HG02759 (cell line): Measurements from ENCODE around the gene TMEM178A.
"Not testable (repeated sequence)": the region's sequence is repeated elsewhere in the genome, so short reads cannot be mapped to it uniquely, and the experiment has no call there.

Source experiments
- ATAC-seq: cut with Tn5 transposase; IDR thresholded peaks from one replicate; pipeline ENCODE4 v1.9.1; 2021; ENCODE audit warnings: mild to moderate bottlenecking, moderate library complexity; ENCODE audit not compliant: unreplicated experiment

TMEM178A gene

DNA sequence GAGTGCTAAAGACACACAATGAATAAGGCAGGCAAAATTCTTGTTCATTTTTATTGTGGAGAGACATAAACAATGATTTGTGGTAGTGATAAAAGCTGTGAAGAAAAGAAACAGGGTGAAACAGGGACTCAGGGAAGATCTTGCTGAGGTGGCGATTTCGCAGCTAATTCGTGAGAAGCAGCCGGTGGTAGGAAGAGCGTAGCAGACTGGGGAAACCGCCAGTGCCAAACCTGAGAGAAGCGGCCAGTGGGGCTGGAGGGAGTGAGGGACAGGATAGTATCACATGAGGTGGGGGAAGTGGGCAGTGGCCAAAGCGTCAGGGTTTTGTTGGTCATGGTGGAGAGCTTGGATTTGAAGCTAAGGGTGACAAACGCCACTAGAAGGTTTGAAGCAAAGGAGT is 42.3 kb downstream of the TMEM178A start:
- no peak for ATAC-seq

DNA sequence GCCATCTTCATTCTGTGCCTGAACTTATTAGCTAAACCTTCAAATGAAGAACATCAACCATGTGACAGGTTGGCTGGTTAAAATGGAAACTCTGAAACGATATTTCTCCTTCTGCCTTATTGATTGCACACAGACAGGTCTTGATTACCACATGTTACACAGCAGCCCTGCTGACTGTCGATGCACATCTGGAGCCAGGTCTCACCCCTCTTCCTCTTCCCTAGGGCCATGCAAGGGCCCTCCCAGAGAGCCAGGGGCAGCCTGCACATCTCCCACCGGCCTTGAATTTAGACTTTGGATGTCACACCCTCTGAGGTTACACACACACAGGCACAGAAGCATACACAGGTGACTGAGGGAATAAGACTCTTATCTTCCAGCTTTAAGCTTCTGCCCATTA is 45.1 kb downstream of the TMEM178A start:
- no peak for ATAC-seq

DNA sequence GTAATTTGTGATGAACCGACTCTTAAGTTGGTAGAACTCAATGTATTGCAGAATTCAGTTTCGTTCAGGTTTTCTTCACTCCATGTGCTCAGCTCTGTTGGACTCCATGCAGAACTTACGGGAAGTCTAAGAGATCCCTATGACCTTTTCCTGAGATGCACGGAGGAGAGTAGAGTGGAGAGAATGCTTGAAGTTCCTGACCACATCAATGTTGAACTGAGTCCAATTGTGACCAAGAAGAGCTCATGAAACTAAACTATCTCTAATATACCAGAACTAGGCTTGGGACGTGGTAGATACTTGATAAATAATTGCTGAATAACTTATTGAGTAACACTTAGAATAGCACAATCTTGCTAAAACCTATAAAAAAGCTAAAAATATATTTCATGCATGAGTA is 47.2 kb downstream of the TMEM178A start:
- ATAC-seq: no peak

DNA sequence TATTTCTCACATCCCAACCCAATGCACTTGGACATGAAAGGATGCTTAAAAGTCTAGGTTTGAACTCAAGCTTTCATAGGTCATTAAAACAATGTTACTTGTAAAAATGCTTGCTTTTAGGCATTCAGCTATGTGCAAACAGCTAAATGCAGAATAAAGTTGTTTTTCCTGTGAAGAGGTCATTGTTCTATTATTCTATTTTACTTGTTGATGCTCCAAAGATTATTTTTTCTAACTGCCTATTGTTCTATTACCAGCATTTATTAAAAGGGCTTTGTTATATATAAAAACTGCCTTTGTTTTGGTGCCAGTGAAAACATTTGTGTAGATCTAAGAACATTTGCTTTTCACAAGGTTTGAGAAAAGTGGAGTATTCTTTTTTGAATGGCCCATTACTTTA is 49.4 kb downstream of the TMEM178A start:
- ATAC-seq: no peak

DNA sequence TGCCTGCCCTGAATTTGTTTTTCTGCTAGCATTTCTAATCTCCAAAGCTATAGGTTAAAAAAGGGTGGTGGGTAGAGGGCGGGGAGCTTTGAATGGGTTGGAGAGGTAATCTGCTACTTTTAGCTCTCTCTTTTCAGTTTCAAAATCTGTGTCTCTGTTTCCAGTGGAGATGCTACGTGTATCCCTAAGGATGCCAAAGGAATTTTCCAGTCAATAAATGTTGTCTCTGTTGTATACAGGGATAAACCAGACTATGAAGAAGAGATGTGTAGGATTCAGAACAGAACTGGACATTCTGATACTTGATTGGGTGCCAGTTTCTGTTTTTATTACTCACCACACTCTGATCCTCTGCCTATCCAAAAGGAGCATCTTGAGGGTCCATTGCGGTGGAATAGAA is 50.1 kb downstream of the TMEM178A start:
- no peak for ATAC-seq

DNA sequence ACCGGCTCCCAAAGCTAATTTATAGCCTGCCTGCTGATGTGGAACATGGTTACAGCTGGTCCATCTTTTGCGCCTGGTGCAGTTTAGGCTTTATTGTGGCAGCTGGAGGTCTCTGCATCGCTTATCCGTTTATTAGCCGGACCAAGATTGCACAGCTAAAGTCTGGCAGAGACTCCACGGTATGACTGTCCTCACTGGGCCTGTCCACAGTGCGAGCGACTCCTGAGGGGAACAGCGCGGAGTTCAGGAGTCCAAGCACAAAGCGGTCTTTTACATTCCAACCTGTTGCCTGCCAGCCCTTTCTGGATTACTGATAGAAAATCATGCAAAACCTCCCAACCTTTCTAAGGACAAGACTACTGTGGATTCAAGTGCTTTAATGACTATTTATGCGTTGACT is 51.4 kb downstream of the TMEM178A start:
- no peak for ATAC-seq

DNA sequence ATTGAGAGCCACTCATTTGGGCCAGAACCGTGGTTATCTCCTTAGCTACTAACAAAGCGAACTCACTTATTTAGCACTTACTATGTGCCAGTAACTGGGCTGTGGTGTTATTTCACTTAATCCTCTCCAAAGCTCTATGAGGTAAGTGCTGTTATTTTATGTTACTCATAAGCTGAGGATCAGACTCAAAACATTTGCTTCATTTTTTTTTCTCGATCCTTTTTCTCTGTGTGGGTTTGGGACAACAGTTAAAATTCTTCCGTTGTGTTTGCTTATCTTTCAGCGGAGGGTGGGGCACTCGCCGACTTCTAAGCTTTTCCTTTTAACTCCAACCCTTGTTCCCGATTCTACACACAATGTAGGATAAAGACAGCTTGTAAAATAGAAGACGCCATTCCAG is 52.8 kb downstream of the TMEM178A start:
- ATAC-seq: no peak

DNA sequence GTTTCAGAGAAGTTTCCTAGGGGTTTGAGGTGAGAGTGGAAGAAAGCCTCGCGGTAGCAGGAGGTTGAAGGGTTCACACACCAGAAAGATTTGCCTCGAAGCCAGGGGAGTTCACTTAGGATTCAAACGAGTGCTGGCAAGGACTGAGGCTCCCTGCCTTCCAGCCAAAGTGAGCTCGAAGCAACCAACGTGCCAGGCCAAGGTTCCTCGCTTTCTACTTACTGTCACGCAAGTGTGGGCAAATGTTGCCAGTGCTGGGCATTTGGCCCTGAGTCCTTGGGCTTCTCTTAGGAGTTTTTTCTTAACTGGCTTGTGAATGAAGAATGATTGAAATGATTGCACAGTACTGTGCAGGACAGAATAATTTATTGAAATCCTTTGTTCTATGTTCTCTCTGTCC is 53.6 kb downstream of the TMEM178A start:
- no peak for ATAC-seq

DNA sequence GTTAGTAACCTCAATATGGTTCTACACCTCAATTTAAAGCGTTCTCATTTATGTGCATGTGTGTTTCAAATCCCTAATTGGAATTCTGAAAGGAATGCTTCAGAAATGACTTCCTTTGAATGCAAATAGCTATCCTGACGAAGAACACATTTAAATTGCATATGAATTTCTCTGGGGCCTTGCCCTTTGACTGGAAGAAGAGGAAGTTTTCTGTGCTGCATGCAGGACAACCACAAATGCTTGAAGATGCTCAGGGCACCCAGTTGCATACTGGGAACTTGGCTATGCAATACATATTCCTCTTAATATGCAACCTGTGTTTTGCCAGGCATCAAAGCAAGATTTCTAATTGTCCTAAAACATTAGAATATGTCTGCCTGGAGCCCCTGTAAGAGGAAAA is 55.3 kb downstream of the TMEM178A start:
- no peak for ATAC-seq

DNA sequence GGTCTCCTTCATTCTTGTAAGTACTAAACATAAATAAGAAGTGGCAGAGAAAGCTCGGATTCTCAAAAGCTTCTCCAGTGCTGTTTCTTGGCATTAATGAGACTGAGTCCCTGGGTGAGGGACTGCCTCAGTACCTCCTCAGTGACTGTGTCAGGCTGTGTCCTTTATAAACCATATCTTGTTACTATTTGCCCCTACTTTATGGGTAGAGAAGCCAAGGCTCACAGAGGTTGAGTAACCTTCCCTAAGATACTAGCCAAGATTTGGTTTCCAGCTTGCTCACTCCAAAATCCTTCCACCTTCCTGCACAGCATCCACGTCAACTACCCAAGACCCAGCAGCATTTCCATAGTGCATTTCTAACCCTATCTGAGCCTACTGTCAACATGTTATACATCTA is 57.8 kb downstream of the TMEM178A start:
- no peak for ATAC-seq

DNA sequence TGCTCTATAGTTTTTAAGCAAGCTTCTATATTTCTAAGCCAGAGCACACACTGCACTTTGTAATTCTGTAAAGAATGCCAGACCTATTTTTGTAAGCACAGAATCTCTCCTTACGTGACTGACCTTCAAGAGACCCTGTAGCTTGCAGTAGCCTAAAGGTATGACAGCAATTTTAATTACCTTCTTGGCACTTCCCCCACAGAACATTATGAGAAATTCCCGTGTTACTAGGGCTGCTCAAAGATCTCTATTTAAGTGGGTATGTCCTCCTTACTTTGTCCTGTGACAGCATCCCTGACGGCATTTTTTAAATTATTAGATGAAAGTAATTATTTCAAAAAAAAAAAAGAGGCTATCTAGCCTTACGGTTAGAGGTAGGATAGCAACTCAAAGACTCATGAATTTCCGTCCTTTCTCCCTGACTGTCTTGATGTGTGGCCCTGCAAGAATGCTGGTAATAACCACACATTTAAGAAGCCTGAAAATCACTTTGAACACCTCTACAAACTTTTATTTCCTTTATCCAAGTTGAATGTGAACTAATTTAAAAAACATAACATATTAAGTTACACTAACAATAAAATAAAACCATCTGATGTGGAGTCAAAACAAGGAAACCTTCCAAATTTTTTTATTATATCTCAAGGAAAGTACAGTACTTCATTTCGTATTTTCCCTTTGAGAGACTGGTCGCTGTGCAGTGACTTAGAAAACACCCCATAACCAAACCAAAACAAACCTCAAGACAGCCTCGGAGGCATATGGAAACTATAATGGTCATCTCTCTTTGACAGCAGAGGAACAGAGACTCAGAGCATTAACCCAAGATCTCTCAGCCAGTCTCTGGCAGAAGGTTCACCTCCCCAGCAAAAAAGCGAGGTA is 58.5 kb downstream of the TMEM178A start:
- ATAC-seq: no peak

DNA sequence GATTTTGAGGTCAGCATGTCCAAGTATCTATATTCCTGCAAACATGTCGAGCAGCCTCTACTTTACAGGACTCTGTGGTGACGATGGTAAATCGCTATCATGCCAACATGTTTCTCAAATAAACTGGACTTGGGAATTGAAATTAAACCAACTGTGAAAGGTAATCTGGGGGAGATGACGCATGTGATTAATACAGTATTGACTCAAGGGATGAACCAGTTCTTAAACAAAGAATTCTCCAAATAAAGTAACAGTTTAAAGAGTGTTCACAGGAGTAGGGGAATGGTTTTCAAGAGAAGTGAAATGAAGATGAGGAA is 59.1 kb downstream of the TMEM178A start:
- no peak for ATAC-seq

DNA sequence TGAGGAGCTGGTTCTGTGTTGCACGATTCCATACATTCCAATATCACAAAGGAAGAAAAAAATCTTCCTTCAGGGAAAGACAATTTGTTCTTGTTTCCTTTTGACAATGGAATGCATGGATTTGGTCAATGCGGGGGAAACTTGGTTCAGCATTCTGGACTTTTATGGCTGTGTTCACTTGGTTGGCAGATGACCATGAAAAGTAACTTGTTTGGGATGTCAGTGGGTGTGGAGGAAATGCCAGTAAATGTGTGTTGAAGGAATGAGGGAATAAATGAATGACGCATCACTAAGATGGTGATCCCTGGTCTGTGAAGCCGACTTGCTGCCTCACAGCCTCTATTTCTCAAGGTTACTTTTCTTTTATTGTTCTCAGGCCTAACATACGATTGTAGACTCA is 59.7 kb downstream of the TMEM178A start:
- no peak for ATAC-seq

DNA sequence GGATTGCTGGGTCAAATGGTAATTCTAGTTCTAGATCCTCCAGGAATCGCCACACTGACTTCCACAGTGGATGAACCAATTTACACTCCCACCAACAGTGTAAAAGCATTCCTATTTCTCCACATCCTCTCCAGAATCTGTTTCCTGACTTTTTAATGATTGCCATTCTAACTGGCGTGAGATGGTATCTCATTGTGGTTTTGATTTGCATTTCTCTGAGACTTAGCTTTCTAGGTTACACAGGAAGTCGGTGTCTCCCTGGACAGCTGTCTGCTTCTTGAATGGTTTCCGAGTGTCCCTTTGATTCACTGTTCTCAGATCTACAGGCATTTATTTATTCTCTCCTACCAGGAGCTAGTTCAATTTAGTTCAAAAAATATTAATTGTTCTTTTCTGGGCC is 62.4 kb downstream of the TMEM178A start:
- ATAC-seq: not testable (repeated sequence)

DNA sequence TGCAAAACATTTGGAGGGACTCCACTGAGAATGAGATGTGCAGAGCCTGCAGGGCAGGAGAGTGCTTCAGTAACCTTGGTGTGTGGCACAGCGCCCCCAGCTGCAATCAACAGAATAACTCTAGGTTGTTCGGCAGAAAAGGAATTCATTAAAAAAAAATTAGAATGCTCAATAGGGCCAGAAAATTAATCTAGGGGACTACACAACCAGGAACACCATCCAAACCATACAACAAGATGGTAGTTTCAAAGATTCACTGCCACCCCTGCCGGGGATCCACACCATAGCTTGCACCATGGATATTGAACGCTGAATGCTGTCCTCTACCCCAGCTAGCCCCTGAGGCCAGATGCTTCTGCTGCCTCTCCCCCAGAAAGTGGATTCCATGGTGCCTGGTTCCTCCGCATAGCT is 63.2 kb downstream of the TMEM178A start:
- peak; percentile 60 for ATAC-seq

DNA sequence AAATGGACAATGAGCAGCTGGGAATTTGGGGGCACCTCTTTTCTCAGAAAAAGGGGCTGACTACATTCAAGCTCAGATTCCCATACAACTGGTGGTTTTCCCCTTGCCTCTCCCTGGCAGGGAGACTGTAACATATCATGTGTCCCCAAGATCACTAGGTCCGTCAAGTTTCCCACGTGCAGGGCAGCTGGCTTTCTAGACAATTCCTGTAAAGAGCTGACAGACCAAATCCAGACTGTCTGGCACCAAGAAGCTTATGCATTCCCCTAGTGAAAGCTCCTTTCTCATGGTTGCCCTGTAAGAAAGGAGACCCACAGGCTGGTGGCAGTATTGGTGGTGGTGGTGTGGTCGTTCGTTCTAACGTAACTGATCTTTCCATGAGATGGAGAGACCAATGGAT is 64.6 kb downstream of the TMEM178A start:
- ATAC-seq: no peak

DNA sequence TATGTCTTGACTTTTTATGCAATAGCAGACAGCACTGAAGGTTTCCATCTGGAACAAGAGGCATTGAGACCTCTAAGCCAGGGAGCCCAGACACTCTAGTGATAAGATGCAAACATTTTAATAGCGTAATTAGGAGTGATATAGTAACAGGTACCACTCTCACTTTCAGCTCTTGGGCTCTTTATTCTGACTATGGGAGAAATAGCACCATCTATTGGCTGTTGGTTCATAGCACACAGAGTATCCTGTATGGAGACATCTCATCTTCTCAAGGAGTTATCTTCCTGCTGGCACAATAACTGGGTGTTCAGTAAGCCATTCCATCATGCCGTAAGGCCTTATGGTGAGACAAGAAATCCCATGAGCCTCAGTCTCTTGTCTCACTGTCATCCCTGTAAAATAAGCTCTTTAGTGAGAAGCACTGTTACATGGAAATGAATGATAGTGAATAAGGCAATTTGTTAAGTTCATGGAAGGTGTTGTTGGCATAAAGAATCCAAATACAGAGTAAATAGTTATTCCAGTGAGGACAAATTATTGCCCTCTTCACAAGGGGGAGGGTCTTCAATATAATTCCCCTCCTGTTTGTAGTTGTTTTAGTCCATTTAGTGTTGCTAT is 65.1 kb downstream of the TMEM178A start:
- ATAC-seq: peak; percentile 65

DNA sequence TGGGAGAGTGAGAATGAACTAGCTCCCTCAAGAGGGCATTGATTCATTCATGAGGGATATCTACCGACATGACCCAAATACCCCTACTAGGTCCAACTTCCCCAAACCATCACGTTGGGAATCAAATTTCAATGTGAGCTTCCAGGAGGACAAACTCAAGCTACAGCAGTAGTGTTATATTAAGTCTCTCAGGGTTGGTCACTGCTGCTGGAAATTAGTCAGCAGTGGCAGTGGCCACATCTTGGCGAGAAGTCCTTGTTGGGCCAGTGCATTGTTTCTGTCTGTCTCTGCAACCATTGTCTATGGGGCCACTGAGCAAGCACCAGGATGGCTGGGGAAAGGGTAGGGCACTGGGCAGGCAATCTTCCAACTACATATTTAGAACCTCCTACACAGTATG is 65.8 kb downstream of the TMEM178A start:
- ATAC-seq: no peak

DNA sequence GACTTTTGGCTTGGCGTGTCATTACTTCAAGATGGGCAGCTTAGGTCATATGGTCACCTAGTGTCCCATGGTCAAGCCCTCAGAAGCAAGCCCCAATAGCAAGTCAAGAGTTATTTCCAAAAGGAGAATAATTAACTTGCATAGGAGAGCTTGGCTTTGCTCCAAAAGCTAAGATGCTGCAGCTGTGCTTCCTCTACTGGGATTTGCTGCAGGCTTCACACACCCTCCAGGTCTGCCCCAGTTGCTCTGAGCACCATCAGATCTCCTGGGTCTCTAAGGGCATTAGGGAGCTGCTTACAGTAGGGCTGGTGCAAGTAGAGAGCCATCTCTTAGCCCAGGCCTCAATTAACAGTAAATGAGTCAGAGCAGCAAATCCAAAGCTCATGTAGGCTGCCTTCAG is 66.8 kb downstream of the TMEM178A start:
- no peak for ATAC-seq

DNA sequence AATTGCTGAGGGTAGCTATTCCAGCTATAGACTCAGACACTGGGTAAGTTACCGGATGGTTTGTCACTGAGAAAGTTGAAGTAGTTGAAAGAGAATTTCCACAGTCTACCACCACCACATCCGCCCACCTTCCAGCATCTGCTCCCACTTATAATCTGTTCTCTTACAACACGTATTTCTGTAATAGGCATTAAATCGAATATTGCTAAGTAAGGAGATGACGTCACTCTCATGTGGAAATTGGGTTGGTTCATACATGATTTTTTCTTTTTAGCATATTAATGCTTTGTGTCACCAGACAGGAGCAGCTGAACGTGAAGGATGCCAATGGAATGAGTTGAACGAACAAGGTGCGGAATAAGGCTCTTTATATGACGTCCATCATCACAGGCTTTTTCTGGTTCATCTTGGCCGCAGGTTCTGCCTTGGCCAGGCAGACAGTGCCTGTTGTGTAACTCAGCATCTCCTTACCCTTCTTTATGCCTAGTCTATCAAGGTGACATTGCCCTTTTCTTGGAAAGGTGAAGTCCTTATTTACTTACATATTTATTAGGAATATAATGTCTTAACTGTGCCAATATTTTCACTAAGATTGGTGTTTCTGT is 67.5 kb downstream of the TMEM178A start:
- no peak for ATAC-seq

DNA sequence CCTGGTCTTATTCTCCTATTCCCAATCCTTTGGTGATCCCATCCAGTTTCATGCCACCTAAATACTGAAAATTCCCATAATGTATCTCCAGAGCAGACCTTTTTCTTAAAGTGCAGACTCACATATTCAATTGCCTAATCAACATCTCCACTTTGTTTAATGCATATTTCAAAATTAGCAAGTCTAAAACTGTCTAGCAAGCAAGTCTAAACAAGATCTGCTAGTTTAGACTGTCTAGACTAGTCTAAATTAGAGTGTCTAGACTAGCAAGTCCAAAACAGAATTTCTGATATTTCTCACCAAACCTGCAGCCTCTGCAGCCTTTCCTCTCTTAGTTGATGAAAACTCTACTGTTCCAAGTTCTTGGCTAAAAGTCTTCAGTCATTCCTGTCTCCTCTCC is 68.7 kb downstream of the TMEM178A start:
- ATAC-seq: no peak

DNA sequence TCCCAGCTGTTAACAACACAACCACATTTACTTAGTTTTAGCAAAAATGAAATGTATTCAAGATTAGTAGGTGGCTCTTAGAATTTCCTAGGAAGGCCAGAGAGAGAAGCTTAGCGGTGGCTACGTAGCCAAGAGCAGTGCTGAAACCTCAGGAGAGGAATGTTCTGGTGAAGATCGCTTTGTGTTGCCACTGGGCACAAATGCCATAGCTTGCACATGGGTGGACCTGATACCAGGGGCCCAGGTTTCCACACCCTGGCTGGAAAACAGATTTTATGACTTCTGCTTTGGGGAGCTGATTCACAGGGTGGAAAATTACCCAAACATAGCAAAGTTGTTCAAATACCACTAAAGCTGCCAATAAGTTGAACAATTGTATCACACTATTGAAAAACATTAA is 69.9 kb downstream of the TMEM178A start:
- no peak for ATAC-seq
